IMR-90 (cell line): ENCODE measurements around the gene PIMREG.
A peak's percentile ranks its signal among the peaks of the same experiment; 100 is the strongest.

Experiments
- BHLHE40 ChIP-seq: fragments of 150-350 bp; IDR thresholded peaks from 2 replicates; pipeline ENCODE4 v1.6.1; 2016; ENCODE audit warnings: mild to moderate bottlenecking, low read depth, low read length
- CEBPB ChIP-seq: IDR thresholded peaks from 2 replicates; pipeline ENCODE4 v1.6.1; 2012; ENCODE audit warnings: low read depth, low read length, improper control_type of control experiment
- CTCF ChIP-seq: conservative IDR thresholded peaks from 2 replicates; pipeline ENCODE4 v1.5.1; 2012; ENCODE audit warnings: mild to moderate bottlenecking, low read depth, low read length, improper control_type of control experiment
- FOS ChIP-seq: fragments of 150-350 bp; IDR thresholded peaks from 2 replicates; pipeline ENCODE4 v1.6.1; 2016; ENCODE audit warnings: low read depth, low read length
- MAFK ChIP-seq: IDR thresholded peaks from 2 replicates; pipeline ENCODE4 v1.6.1; 2012; ENCODE audit warnings: low read depth, low read length, improper control_type of control experiment
- MXI1 ChIP-seq: IDR thresholded peaks from 2 replicates; pipeline ENCODE4 v1.6.1; 2012; ENCODE audit warnings: low read depth, mild to moderate bottlenecking, low read length, moderate library complexity, borderline replicate concordance
- NFE2L2 ChIP-seq: fragments of 150-350 bp; IDR thresholded peaks from 2 replicates; pipeline ENCODE4 v1.6.1; 2016; ENCODE audit warnings: low read depth, mild to moderate bottlenecking, low read length
- POLR2A ChIP-seq: IDR thresholded peaks from 2 replicates; pipeline ENCODE4 v1.6.1; 2012; ENCODE audit warnings: mild to moderate bottlenecking, low read depth, low read length
- RAD21 ChIP-seq: IDR thresholded peaks from 2 replicates; pipeline ENCODE4 v1.6.1; 2012; ENCODE audit warnings: low read length, improper control_type of control experiment
- RCOR1 ChIP-seq: IDR thresholded peaks from 2 replicates; pipeline ENCODE4 v1.6.1; 2012; ENCODE audit warnings: mild to moderate bottlenecking, low read length, improper control_type of control experiment; ENCODE audit not compliant: insufficient replicate concordance
- RFX5 ChIP-seq: IDR thresholded peaks from 2 replicates; pipeline ENCODE4 v1.8.0; 2012; ENCODE audit warnings: low read depth, mild to moderate bottlenecking, low read length, moderate library complexity
- SMC3 ChIP-seq: fragments of 150-350 bp; IDR thresholded peaks from 2 replicates; pipeline ENCODE4 v1.6.1; 2016; ENCODE audit warnings: low read depth, mild to moderate bottlenecking, antibody characterized with exemption, low read length, moderate library complexity
- USF2 ChIP-seq: fragments of 150-350 bp; IDR thresholded peaks from 2 replicates; pipeline ENCODE4 v1.6.1; 2017; ENCODE audit warnings: mild to moderate bottlenecking, antibody characterized with exemption, low read length, low read depth

GRCh38 chr17:6413065-6413464 is 31.2 kb upstream of the PIMREG start:
- no peak for TF ChIP-seq BHLHE40
- TF ChIP-seq MAFK: no peak
- no peak for TF ChIP-seq POLR2A
- TF ChIP-seq CTCF: peak; percentile 59
- peak; percentile 66 for TF ChIP-seq RAD21
- TF ChIP-seq FOS: no peak
- peak; percentile 46; the same call in 1 of the 2 replicates for TF ChIP-seq SMC3
- TF ChIP-seq RFX5: no peak
- no peak for TF ChIP-seq NFE2L2
- no peak for TF ChIP-seq MXI1
- TF ChIP-seq USF2: no peak
- TF ChIP-seq RCOR1: no peak
- TF ChIP-seq CEBPB: no peak
